DND-41 (cell line): Measurements from ENCODE around the gene PLXNC1.

Experiments used
- ATAC-seq: fragments of 200-7000 bp; cut with Tn5 transposase; 3 replicates; pipeline ENCODE4 v1.9.1; 2021; ENCODE audit warnings: low read depth; ENCODE audit not compliant: insufficient read depth
- DNase-seq: peaks from one replicate; pipeline ENCODE4 v3.0.0-alpha.2; 2020
- H2AFZ ChIP-seq: 2 replicates; pipeline ENCODE4 v1.6.0; 2012; ENCODE audit warnings: low read depth, low read length
- H3K27ac ChIP-seq: 2 replicates; pipeline ENCODE4 v1.5.1; 2012; ENCODE audit warnings: low read length, inconsistent platforms
- H3K27me3 ChIP-seq: fragments of 200-600 bp; sonication (generic); 2 replicates; pipeline ENCODE4 v1.6.0; 2012; ENCODE audit warnings: low read length, mild to moderate bottlenecking, inconsistent platforms; ENCODE audit not compliant: insufficient read depth, poor library complexity
- H3K36me3 ChIP-seq: 2 replicates; pipeline ENCODE4 v1.5.1; 2012; ENCODE audit warnings: low read length, inconsistent platforms; ENCODE audit not compliant: insufficient read depth
- H3K4me1 ChIP-seq: 2 replicates; pipeline ENCODE4 v1.5.1; 2012; ENCODE audit warnings: mild to moderate bottlenecking, low read length; ENCODE audit not compliant: insufficient read depth
- H3K4me2 ChIP-seq: 2 replicates; pipeline ENCODE4 v1.6.0; 2012; ENCODE audit warnings: mild to moderate bottlenecking, moderate library complexity, low read length, inconsistent platforms; ENCODE audit not compliant: insufficient read depth
- H3K4me3 ChIP-seq, 2 experiments: fragments of 200-600 bp in 1 of 2; shearing (Covaris generic) in 1 of 2; 2 replicates each; pipeline ENCODE4 v1.5.1; 2012 to 2016; ENCODE audit warnings: inconsistent platforms in 2 of 2, low read length in 2 of 2, mild to moderate bottlenecking in 2 of 2, low read depth in 1 of 2, moderate library complexity in 1 of 2
- H3K79me2 ChIP-seq: 2 replicates; pipeline ENCODE4 v1.6.0; 2012; ENCODE audit warnings: low read length, inconsistent platforms; ENCODE audit not compliant: insufficient read depth
- H3K9ac ChIP-seq: 2 replicates; pipeline ENCODE4 v1.6.0; 2012; ENCODE audit warnings: low read depth, mild to moderate bottlenecking, inconsistent platforms, low read length, moderate library complexity
- H3K9me3 ChIP-seq: 2 replicates; pipeline ENCODE4 v1.5.1; 2012; ENCODE audit warnings: low read length, moderate library complexity, mild to moderate bottlenecking, inconsistent platforms; ENCODE audit not compliant: insufficient read depth, severe bottlenecking
- H4K20me1 ChIP-seq: 2 replicates; pipeline ENCODE4 v1.6.0; 2012; ENCODE audit warnings: low read length; ENCODE audit not compliant: insufficient read depth
- CTCF ChIP-seq: IDR thresholded peaks from 2 replicates; pipeline ENCODE4 v1.5.1; 2012; ENCODE audit warnings: borderline replicate concordance, low read length, moderate library complexity, mild to moderate bottlenecking; ENCODE audit not compliant: poor library complexity, severe bottlenecking; ENCODE audit errors: extremely low read depth
- EZH2 ChIP-seq: IDR thresholded peaks from 3 replicates; pipeline ENCODE4 v1.6.1; 2012; ENCODE audit warnings: borderline replicate concordance, low read depth, mild to moderate bottlenecking, moderate library complexity, low read length, inconsistent platforms; ENCODE audit not compliant: severe bottlenecking

PLXNC1 gene

GRCh38 chr12:94333396-94333795 is 185.0 kb downstream of the PLXNC1 start:
- Histone ChIP-seq H4K20me1 (no peaks in the 10 kb centered on the region), H3K4me1 (no peaks in the 10 kb centered on the region), H3K79me2 (no peaks in the 10 kb centered on the region), H3K27ac (no peak overlapping the region), H3K36me3 (peaks cover 21% of the 10 kb centered on the region; the same call in 1 of the 2 replicates), H3K27me3 (no peaks in the 10 kb centered on the region), H3K9me3 (no peaks in the 10 kb centered on the region), H2AFZ (no peak overlapping the region), H3K9ac (no peak overlapping the region), H3K4me3 (no peak overlapping the region), H3K4me2 (no peak overlapping the region)
- no peak for DNase-seq
- TF ChIP-seq EZH2: no peak
- TF ChIP-seq CTCF: no peak
- no peak for ATAC-seq

- ATAC-seq: no peak
- no peaks in the 10 kb centered on the region for H3K4me1 ChIP-seq
- H3K9ac ChIP-seq: no peak overlapping the region
- H3K9me3 ChIP-seq: no peaks in the 10 kb centered on the region
- no peak overlapping the region for H3K27ac ChIP-seq
- no peak overlapping the region for H3K4me3 ChIP-seq
- no peaks in the 10 kb centered on the region for H3K79me2 ChIP-seq
- no peak overlapping the region for H2AFZ ChIP-seq
- no peak overlapping the region for H3K4me2 ChIP-seq
- no peak for TF ChIP-seq EZH2
- no peak for TF ChIP-seq CTCF
- peaks cover 7% of the 10 kb centered on the region; the same call in 1 of the 2 replicates for H3K36me3 ChIP-seq
- DNase-seq: no peak
- H4K20me1 ChIP-seq: no peaks in the 10 kb centered on the region
- no peaks in the 10 kb centered on the region for H3K27me3 ChIP-seq
Observed at GRCh38 chr12:94336211-94336925, 188.0 kb downstream of the PLXNC1 start.

GRCh38 chr12:94338006-94338794 is 189.8 kb downstream of the PLXNC1 start:
- Histone ChIP-seq H3K27me3 (no peaks in the 10 kb centered on the region), H3K27ac (no peak overlapping the region), H3K4me2 (no peak overlapping the region), H3K36me3 (no peaks in the 10 kb centered on the region), H3K79me2 (no peaks in the 10 kb centered on the region), H2AFZ (no peak overlapping the region), H3K9me3 (no peaks in the 10 kb centered on the region), H3K9ac (no peak overlapping the region), H3K4me3 (no peak overlapping the region), H4K20me1 (no peaks in the 10 kb centered on the region), H3K4me1 (no peaks in the 10 kb centered on the region)
- DNase-seq (no peak), ATAC-seq (no peak)
- TF ChIP-seq EZH2 (no peak), CTCF (no peak)
